Renal pelvis (tissue), 12 donors: ENCODE data around the gene ORMDL3. TPM values are rescaled to one million over a fixed set of nuclear protein-coding genes. Genes with fewer than 3 reads are reported as not detected.

Source experiments
- DNase-seq: peaks from one replicate; pipeline ENCODE4 v3.0.0-alpha.2; 2013
- long read RNA-seq, 16 experiments: transcript quantifications; one replicate each; lab custom pipeline, GENCODE V29; 2026
- polyA plus RNA-seq, 3 donors: library from polyadenylated mRNA; unstranded; fragments of 120-200 nt; gene quantifications; one replicate each; pipeline ENCODE4 v1.2.1, GENCODE V29; 2013; ENCODE audit not compliant: insufficient read length in 3 of 3

Gene ORMDL3
- 100 to 1,000 TPM in 1 of 3 donors, 10 to 100 TPM in 2; 94.8 to 106 (median 96.6) TPM for polyA plus RNA-seq
- long read RNA-seq, donor 1, transcript ORMDL3-204 (4 exons, 2,106 nt), result minor isoform, 9 of 23 reads
- long read RNA-seq, donor 1, transcript ORMDL3-201 (4 exons, 2,111 nt), result major isoform, 14 of 23 reads
- long read RNA-seq, donor 1, partial matches to known transcripts, result 0 of 23 reads
- long read RNA-seq, donor 1, other reads (novel, unspliced or antisense), result 0 of 23 reads
- long read RNA-seq, donor 2, transcript ORMDL3-201 (4 exons, 2,111 nt), result major isoform, 24 of 31 reads
- long read RNA-seq, donor 2, transcript ORMDL3-204 (4 exons, 2,106 nt), result minor isoform, 7 of 31 reads
- long read RNA-seq, donor 2, partial matches to known transcripts, result 0 of 31 reads
- long read RNA-seq, donor 2, other reads (novel, unspliced or antisense), result 0 of 31 reads
- long read RNA-seq, donor 3, transcript ORMDL3-201 (4 exons, 2,111 nt), result major isoform, 22 of 26 reads
- long read RNA-seq, donor 3, partial matches to known transcripts, result 0 of 26 reads
- long read RNA-seq, donor 3, other reads (novel, unspliced or antisense), result 0 of 26 reads
- long read RNA-seq, donor 4, transcript ORMDL3-201 (4 exons, 2,111 nt), result major isoform, 22 of 24 reads
- long read RNA-seq, donor 4, partial matches to known transcripts, result 0 of 24 reads
- long read RNA-seq, donor 4, other reads (novel, unspliced or antisense), result 0 of 24 reads
- long read RNA-seq, donor 5, transcript ORMDL3-201 (4 exons, 2,111 nt), result major isoform, 15 of 17 reads
- long read RNA-seq, donor 5, partial matches to known transcripts, result 0 of 17 reads
- long read RNA-seq, donor 5, other reads (novel, unspliced or antisense), result 0 of 17 reads
- long read RNA-seq, donor 6, transcript ORMDL3-204 (4 exons, 2,106 nt), result minor isoform, 7 of 24 reads
- long read RNA-seq, donor 6, transcript ORMDL3-201 (4 exons, 2,111 nt), result major isoform, 17 of 24 reads
- long read RNA-seq, donor 6, partial matches to known transcripts, result 0 of 24 reads
- long read RNA-seq, donor 6, other reads (novel, unspliced or antisense), result 0 of 24 reads
- long read RNA-seq, donor 7, transcript ORMDL3-204 (4 exons, 2,106 nt), result minor isoform, 17 of 41 reads
- long read RNA-seq, donor 7, transcript ORMDL3-201 (4 exons, 2,111 nt), result major isoform, 24 of 41 reads
- long read RNA-seq, donor 7, partial matches to known transcripts, result 0 of 41 reads
- long read RNA-seq, donor 7, other reads (novel, unspliced or antisense), result 0 of 41 reads
- long read RNA-seq, donor 8, transcript ORMDL3-204 (4 exons, 2,106 nt), result minor isoform, 6 of 26 reads
- long read RNA-seq, donor 8, transcript ORMDL3-201 (4 exons, 2,111 nt), result major isoform, 20 of 26 reads
- long read RNA-seq, donor 8, partial matches to known transcripts, result 0 of 26 reads
- long read RNA-seq, donor 8, other reads (novel, unspliced or antisense), result 0 of 26 reads
- long read RNA-seq, donor 9, transcript ORMDL3-204 (4 exons, 2,106 nt), result minor isoform, 5 of 24 reads
- long read RNA-seq, donor 9, transcript ORMDL3-201 (4 exons, 2,111 nt), result major isoform, 19 of 24 reads
- long read RNA-seq, donor 9, partial matches to known transcripts, result 0 of 24 reads
- long read RNA-seq, donor 9, other reads (novel, unspliced or antisense), result 0 of 24 reads
- long read RNA-seq, donor 10, transcript ORMDL3-201 (4 exons, 2,111 nt), result major isoform, 11 of 18 reads
- long read RNA-seq, donor 10, transcript ORMDL3-204 (4 exons, 2,106 nt), result minor isoform, 7 of 18 reads
- long read RNA-seq, donor 10, partial matches to known transcripts, result 0 of 18 reads
- long read RNA-seq, donor 10, other reads (novel, unspliced or antisense), result 0 of 18 reads
- long read RNA-seq, donor 11, transcript ORMDL3-201 (4 exons, 2,111 nt), result major isoform, 9 of 16 reads
- long read RNA-seq, donor 11, transcript ORMDL3-204 (4 exons, 2,106 nt), result minor isoform, 7 of 16 reads
- long read RNA-seq, donor 11, partial matches to known transcripts, result 0 of 16 reads
- long read RNA-seq, donor 11, other reads (novel, unspliced or antisense), result 0 of 16 reads
- long read RNA-seq, donor 12, transcript ORMDL3-204 (4 exons, 2,106 nt), result minor isoform, 18 of 39 reads
- long read RNA-seq, donor 12, transcript ORMDL3-201 (4 exons, 2,111 nt), result major isoform, 21 of 39 reads
- long read RNA-seq, donor 12, partial matches to known transcripts, result 0 of 39 reads
- long read RNA-seq, donor 12, other reads (novel, unspliced or antisense), result 0 of 39 reads
- long read RNA-seq, donor 13, transcript ORMDL3-201 (4 exons, 2,111 nt), result major isoform, 12 of 38 reads
- long read RNA-seq, donor 13, partial matches to known transcripts, result 21 of 38 reads
- long read RNA-seq, donor 13, other reads (novel, unspliced or antisense), result 0 of 38 reads
- long read RNA-seq, donor 14, result 0 reads
- long read RNA-seq, donor 15, result 0 reads
- long read RNA-seq, donor 16, transcript ORMDL3-204 (4 exons, 2,106 nt), result minor isoform, 14 of 73 reads
- long read RNA-seq, donor 16, transcript ORMDL3-201 (4 exons, 2,111 nt), result major isoform, 30 of 73 reads
- long read RNA-seq, donor 16, partial matches to known transcripts, result 29 of 73 reads
- long read RNA-seq, donor 16, other reads (novel, unspliced or antisense), result 0 of 73 reads

GRCh38 chr17:39927101-39927928, at the start of gene ORMDL3, which contains the start of gene LRRC3C:
ORMDL3 (minus strand) TSS chr17:39927601; CDS start chr17:39924203, 3,398 bp downstream.
LRRC3C (plus strand) TSS chr17:39927732; CDS start chr17:39941524, 13,792 bp downstream.
- DNase-seq, result peak; percentile 94

- no peak for DNase-seq
Measured at GRCh38 chr17:39975801-39976200, 48.4 kb upstream of the ORMDL3 start.

GRCh38 chr17:39974433-39974832, 47.0 kb upstream of the ORMDL3 start:
- DNase-seq, result no peak

- DNase-seq, result no peak
Measured at GRCh38 chr17:39973496-39973895, 46.1 kb upstream of the ORMDL3 start.

- DNase-seq, result no peak
Measured at GRCh38 chr17:39972271-39972670, 44.9 kb upstream of the ORMDL3 start.

GRCh38 chr17:39971076-39971603, 43.7 kb upstream of the ORMDL3 start:
- DNase-seq, result no peak

- DNase-seq, result no peak
Measured at GRCh38 chr17:39970157-39970692, 42.8 kb upstream of the ORMDL3 start.

GRCh38 chr17:39969375-39969774, 42.0 kb upstream of the ORMDL3 start:
- DNase-seq, result no peak

- no peak for DNase-seq
Measured at GRCh38 chr17:39968761-39969160, 41.4 kb upstream of the ORMDL3 start.

- DNase-seq, result no peak
Measured at GRCh38 chr17:39966771-39967170, 39.4 kb upstream of the ORMDL3 start.

GRCh38 chr17:39965017-39965699, 37.8 kb upstream of the ORMDL3 start:
- DNase-seq, result no peak

- DNase-seq, result no peak
Measured at GRCh38 chr17:39963829-39964228, 36.4 kb upstream of the ORMDL3 start.

- DNase-seq, result no peak
Measured at GRCh38 chr17:39962642-39963220, 35.3 kb upstream of the ORMDL3 start, which contains the start of gene GSDMA. GSDMA (plus strand) TSS chr17:39963004; CDS start chr17:39965688, 2,684 bp downstream.

GRCh38 chr17:39960524-39961041, 33.2 kb upstream of the ORMDL3 start:
- no peak for DNase-seq

GRCh38 chr17:39955726-39956225, 28.4 kb upstream of the ORMDL3 start:
- no peak for DNase-seq

GRCh38 chr17:39954876-39955275, 27.5 kb upstream of the ORMDL3 start:
- DNase-seq, result no peak
